IPS-11a (cell line): ENCODE data around the gene NSF.

Source experiments
- H3K4me3 ChIP-seq: one replicate; pipeline ENCODE4 v1.5.1; 2013; ENCODE audit warnings: low read depth, low read length, control low read depth

Gene NSF

GRCh38 chr17:46796524-46796923 lies 206.1 kb downstream of the NSF start:
- no peak overlapping the region for H3K4me3 ChIP-seq

- H3K4me3 ChIP-seq, result no peak overlapping the region
Observed at GRCh38 chr17:46796956-46797530, 206.6 kb downstream of the NSF start.

DNA sequence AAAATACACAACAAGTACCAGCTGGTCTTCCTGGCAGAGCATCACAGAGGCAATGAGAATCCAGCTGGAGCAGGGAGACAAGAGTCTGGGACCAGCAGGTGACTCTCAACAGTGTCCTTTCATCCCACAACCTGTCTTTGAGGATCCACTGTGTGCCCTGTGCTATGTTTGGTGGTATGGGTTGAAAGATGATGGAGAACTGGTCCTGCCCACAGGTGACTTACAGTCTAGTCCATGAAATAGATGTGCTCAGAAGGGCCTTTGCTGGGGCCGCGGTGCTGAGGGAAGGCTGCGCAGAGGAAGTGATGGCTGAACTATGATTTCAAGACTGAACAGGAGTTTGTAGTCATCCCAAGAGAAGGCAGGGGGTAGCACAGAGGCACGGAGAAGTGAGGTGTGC lies 210.1 kb downstream of the NSF start:
- H3K4me3 ChIP-seq, result no peak overlapping the region

DNA sequence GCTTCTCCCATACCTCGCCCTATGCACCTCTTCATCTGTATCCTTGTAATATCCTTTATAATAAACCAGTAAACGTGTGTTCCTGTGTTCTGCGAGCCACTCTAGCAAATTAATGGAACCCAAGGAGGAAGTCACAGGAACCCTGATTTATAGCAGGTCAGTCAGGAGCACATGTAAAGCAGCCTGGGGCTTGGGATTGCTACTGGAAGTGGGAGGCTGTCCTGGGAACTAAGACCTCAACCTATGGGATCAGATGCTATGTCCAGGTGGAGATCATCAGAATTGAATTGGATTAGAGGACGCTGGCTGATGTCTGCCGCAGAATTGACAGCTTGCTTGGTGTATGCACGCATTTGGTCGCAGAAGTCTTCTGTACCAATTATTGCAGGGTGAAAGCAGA lies 212.3 kb downstream of the NSF start:
- no peak overlapping the region for H3K4me3 ChIP-seq

GRCh38 chr17:46803544-46803943 lies 213.1 kb downstream of the NSF start:
- H3K4me3 ChIP-seq, result no peak overlapping the region

GRCh38 chr17:46805771-46806170 lies 215.3 kb downstream of the NSF start:
- no peak overlapping the region for H3K4me3 ChIP-seq
